Activated CD4-positive, alpha-beta T cell treated with anti-CD3 and anti-CD28 coated beads for 36 hours (primary cell): ENCODE data around the gene ZNF341. TPM values are rescaled to one million over a fixed set of nuclear protein-coding genes. Genes with fewer than 3 reads are reported as not detected.

Source experiments
- ATAC-seq: fragments of 200-7000 bp; cut with Tn5 transposase; one replicate; pipeline ENCODE4 v1.10.0; 2021; ENCODE audit warnings: mild to moderate bottlenecking, moderate library complexity
- CTCF ChIA-PET: fragments of 350-600 bp; sonication (Branson Sonifier 250); formaldehyde crosslinking; loops from one replicate; lab custom pipeline; 2021; ENCODE audit warnings: antibody characterized with exemption; lab: Charles Lee
- POLR2A ChIA-PET: fragments of 350-600 bp; sonication (Branson Sonifier 250); formaldehyde crosslinking; loops from one replicate; lab custom pipeline; 2021; ENCODE audit warnings: antibody characterized with exemption, inconsistent platforms; lab: Charles Lee
- DNase-seq: peaks from one replicate; pipeline ENCODE4 v3.0.0-alpha.2; 2020
- H3K27ac Mint-ChIP-seq: one replicate; pipeline ENCODE4 v1.8.0; 2021; ENCODE audit warnings: mixed read lengths
- H3K27me3 Mint-ChIP-seq: one replicate; pipeline ENCODE4 v1.8.0; 2021; ENCODE audit warnings: mixed read lengths
- H3K36me3 Mint-ChIP-seq: one replicate; pipeline ENCODE4 v1.8.0; 2021; ENCODE audit warnings: low read depth, mixed read lengths
- H3K4me1 Mint-ChIP-seq: one replicate; pipeline ENCODE4 v1.8.0; 2021; ENCODE audit warnings: mixed read lengths
- H3K4me3 Mint-ChIP-seq: one replicate; pipeline ENCODE4 v1.8.0; 2021; ENCODE audit warnings: mild to moderate bottlenecking, moderate library complexity, mixed read lengths
- H3K9me3 Mint-ChIP-seq: one replicate; pipeline ENCODE4 v1.8.0; 2021; ENCODE audit warnings: low read depth, mixed read lengths
- intact Hi-C, 2 experiments: fragments of 100-400 bp; cut with DNase I in 1 of 2; cut with micrococcal nuclease in 1 of 2; formaldehyde crosslinking; loops; one replicate each; pipeline versions ENCODE4 v1.14.2 to v1.15.1; 2022 to 2024; cut with DNase I, micrococcal nuclease
- total RNA-seq, 2 experiments: library from RNA; stranded (reverse); gene quantifications; one replicate each; pipeline ENCODE4 v1.2.3, GENCODE V29; 2021

Gene ZNF341
- total RNA-seq, 2 experiments from 2014 or later = 4.3 to 6.1 TPM

- H3K4me1 Mint-ChIP-seq = peaks cover 21% of the 10 kb centered on the region
- ChIA-PET POLR2A (interaction anchor here (1.9 kb wide), 1 partner anchor 11 kb away, joined by 13 read pairs; the partner anchor contains the start of gene PXMP4), CTCF (interaction anchor here (0.7 to 1.4 kb wide), 3 partner anchors 26 to 265 kb away, joined by 3 to 5 read pairs (median 5); no protein-coding TSS in a partner anchor)
- DNase-seq (no peak), ATAC-seq (no peak)
- peaks cover 1% of the 10 kb centered on the region for H3K9me3 Mint-ChIP-seq
- no peaks in the 10 kb centered on the region for H3K27me3 Mint-ChIP-seq
- H3K4me3 Mint-ChIP-seq = peak overlapping the region; percentile 75
- intact Hi-C loops = loop anchor here (1.0 to 5.0 kb wide), 7 partner anchors 44 to 914 kb away; partner anchors contain the start of genes ACTL10 (in 1 of the 2), E2F1 (in 1 of the 2), MAPRE1 (in 1 of the 2) and SNTA1 (in 1 of the 2)
- peaks cover 5% of the 10 kb centered on the region for H3K36me3 Mint-ChIP-seq
- H3K27ac Mint-ChIP-seq = peak overlapping the region; percentile 86
Observed at GRCh38 chr20:33730946-33731692, 677 bp upstream of the ZNF341 start.

- peaks cover 9% of the 10 kb centered on the region for H3K9me3 Mint-ChIP-seq
- DNase-seq (peak; percentile 87), ATAC-seq (peak; percentile 69)
- H3K4me3 Mint-ChIP-seq = peak overlapping the region; percentile 75
- intact Hi-C loops = loop anchor here (1.0 to 5.0 kb wide), 15 partner anchors 12 to 915 kb away; partner anchors contain the start of genes E2F1 (in 2 of the 2), PXMP4 (in 2 of the 2), SNTA1 (in 2 of the 2) and ACTL10 (in 1 of the 2)
- CTCF ChIA-PET = interaction anchor here (0.7 to 1.8 kb wide), 9 partner anchors 12 to 362 kb away, joined by 3 to 8 read pairs (median 3); partner anchors contain the start of gene PXMP4
- peaks cover 21% of the 10 kb centered on the region for H3K4me1 Mint-ChIP-seq
- POLR2A ChIA-PET = interaction anchor here (0.5 to 1.9 kb wide), 5 partner anchors 12 to 133 kb away, joined by 3 to 13 read pairs (median 4); partner anchors contain the start of gene PXMP4
- peaks cover 12% of the 10 kb centered on the region for H3K36me3 Mint-ChIP-seq
- no peaks in the 10 kb centered on the region for H3K27me3 Mint-ChIP-seq
- peak overlapping the region; percentile 71 for H3K27ac Mint-ChIP-seq
Observed at GRCh38 chr20:33732166-33732970, 572 bp downstream of the ZNF341 start.

- Mint-ChIP-seq H3K36me3 (peaks cover 16% of the 10 kb centered on the region), H3K4me3 (peak overlapping the region; percentile 75), H3K4me1 (peaks cover 21% of the 10 kb centered on the region), H3K27ac (peak overlapping the region; percentile 2), H3K27me3 (no peaks in the 10 kb centered on the region), H3K9me3 (peaks cover 9% of the 10 kb centered on the region)
- CTCF ChIA-PET = interaction anchor here (0.7 to 1.8 kb wide), 3 partner anchors 14 to 53 kb away, joined by 3 to 8 read pairs (median 5); partner anchors contain the start of gene PXMP4
- intact Hi-C loops = loop anchor here (2.0 to 5.0 kb wide), 6 partner anchors 47 to 917 kb away; partner anchors contain the start of genes ACTL10 (in 1 of the 2), E2F1 (in 1 of the 2), MAPRE1 (in 1 of the 2) and SNTA1 (in 1 of the 2)
- DNase-seq (no peak), ATAC-seq (no peak)
- POLR2A ChIA-PET = interaction anchor here (0.7 kb wide), 1 partner anchor 13 kb away, joined by 7 read pairs; no protein-coding TSS in a partner anchor
Observed at GRCh38 chr20:33733654-33734576, 2.1 kb downstream of the ZNF341 start.

DNA sequence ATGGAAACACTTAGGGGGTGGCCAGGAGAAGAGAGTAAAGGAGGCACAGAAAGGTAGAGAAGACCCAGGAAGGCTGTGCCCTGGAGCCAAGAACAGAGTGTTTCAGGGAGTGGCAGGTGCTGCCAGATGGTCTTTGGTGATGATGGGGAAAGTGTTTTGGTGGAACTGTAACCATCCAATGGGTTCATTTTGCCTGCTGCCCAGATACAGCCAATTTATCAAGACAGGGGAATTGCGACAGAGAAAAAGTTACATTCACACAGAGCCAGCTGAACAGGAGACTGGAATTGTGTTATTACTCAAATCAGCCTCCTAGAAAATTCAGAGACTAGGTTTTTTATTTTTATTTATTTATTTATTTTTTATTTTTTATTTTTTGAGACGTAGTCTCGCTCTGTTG is 5.2 kb downstream of the ZNF341 start:
- POLR2A ChIA-PET = interaction anchor here (1.0 kb wide), 1 partner anchor 52 kb away, joined by 3 read pairs; no protein-coding TSS in a partner anchor
- Mint-ChIP-seq H3K27me3 (no peaks in the 10 kb centered on the region), H3K27ac (no peak overlapping the region), H3K36me3 (peaks cover 18% of the 10 kb centered on the region), H3K4me3 (no peak overlapping the region), H3K4me1 (peaks cover 17% of the 10 kb centered on the region), H3K9me3 (peaks cover 9% of the 10 kb centered on the region)
- ATAC-seq = no peak
- no peak for DNase-seq
- CTCF ChIA-PET = interaction anchor here (0.6 kb wide), 1 partner anchor 645 kb away, joined by 3 read pairs; no protein-coding TSS in a partner anchor
- intact Hi-C loops = no loop called here

DNA sequence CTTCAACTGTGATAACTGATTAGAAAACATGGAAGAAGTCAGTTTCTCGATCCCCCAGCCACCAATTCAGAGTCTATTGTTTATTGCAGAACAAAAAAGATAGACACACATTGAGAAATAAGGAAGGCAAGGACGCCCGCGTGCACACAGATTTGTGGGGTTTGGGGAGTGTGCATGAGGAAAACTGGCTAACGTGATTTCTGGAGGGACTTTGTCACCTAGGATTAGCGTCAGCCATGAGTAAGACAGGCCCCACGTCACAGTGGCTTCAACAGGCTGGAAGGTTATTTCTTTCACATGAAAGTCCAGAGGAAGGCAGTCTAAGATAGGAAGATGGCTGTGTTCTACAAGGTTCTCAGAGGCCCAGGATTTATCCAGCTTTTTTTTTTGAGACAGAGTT is 7.7 kb downstream of the ZNF341 start:
- intact Hi-C loops = no loop called here
- ChIA-PET CTCF (interaction anchor here (0.6 to 1.0 kb wide), 2 partner anchors 21 to 1345 kb away, joined by 3 read pairs; no protein-coding TSS in a partner anchor), POLR2A (no interaction called here)
- H3K9me3 Mint-ChIP-seq = peaks cover 9% of the 10 kb centered on the region
- DNase-seq (no peak), ATAC-seq (no peak)
- no peak overlapping the region for H3K27ac Mint-ChIP-seq
- H3K27me3 Mint-ChIP-seq = no peaks in the 10 kb centered on the region
- peaks cover 18% of the 10 kb centered on the region for H3K36me3 Mint-ChIP-seq
- H3K4me1 Mint-ChIP-seq = no peaks in the 10 kb centered on the region
- no peak overlapping the region for H3K4me3 Mint-ChIP-seq

GRCh38 chr20:33740189-33740588 is 8.4 kb downstream of the ZNF341 start:
- DNase-seq (no peak), ATAC-seq (no peak)
- Mint-ChIP-seq H3K27ac (no peak overlapping the region), H3K4me3 (no peak overlapping the region), H3K27me3 (no peaks in the 10 kb centered on the region), H3K36me3 (peaks cover 18% of the 10 kb centered on the region), H3K4me1 (no peaks in the 10 kb centered on the region), H3K9me3 (peaks cover 9% of the 10 kb centered on the region)
- intact Hi-C loops = no loop called here
- ChIA-PET CTCF (interaction anchor here (1.0 kb wide), 1 partner anchor 20 kb away, joined by 3 read pairs; no protein-coding TSS in a partner anchor), POLR2A (no interaction called here)

- intact Hi-C loops = no loop called here
- Mint-ChIP-seq H3K4me3 (no peak overlapping the region), H3K36me3 (peaks cover 16% of the 10 kb centered on the region), H3K4me1 (no peaks in the 10 kb centered on the region), H3K9me3 (no peaks in the 10 kb centered on the region), H3K27ac (no peak overlapping the region), H3K27me3 (no peaks in the 10 kb centered on the region)
- POLR2A ChIA-PET = interaction anchor here (0.8 kb wide), 1 partner anchor 25 kb away, joined by 3 read pairs; no protein-coding TSS in a partner anchor
- CTCF ChIA-PET = no interaction called here
- ATAC-seq (no peak), DNase-seq (no peak)
Observed at GRCh38 chr20:33744181-33744580, 12.4 kb downstream of the ZNF341 start.

DNA sequence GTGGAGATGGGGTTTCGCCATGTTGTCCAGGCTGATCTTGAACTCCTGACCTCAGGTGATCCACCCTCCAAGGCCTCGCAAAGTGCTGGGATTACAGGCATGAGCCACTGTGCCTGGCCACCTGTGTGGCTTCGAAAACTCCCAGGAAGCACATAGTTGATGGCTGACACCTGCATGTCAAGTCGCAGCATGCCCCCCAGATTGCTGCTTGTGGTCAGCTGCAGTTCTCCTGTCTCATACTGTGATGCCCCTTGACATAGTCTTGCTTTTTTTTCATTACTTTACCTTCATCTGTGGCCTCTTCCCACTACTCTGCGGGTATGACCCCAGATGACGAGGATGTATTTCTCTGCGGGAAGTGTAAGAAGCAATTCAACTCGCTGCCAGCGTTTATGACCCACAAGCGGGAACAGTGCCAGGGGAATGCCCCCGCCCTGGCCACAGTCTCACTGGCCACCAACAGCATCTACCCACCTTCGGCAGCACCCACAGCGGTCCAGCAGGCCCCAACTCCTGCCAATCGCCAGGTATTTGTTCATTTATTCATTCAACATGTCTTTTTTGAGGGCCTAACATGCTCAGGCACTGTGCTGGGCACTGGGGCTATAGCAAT is 13.1 kb downstream of the ZNF341 start:
- no peaks in the 10 kb centered on the region for H3K27me3 Mint-ChIP-seq
- peaks cover 16% of the 10 kb centered on the region for H3K36me3 Mint-ChIP-seq
- H3K4me3 Mint-ChIP-seq = no peak overlapping the region
- no peaks in the 10 kb centered on the region for H3K9me3 Mint-ChIP-seq
- POLR2A ChIA-PET = no interaction called here
- no peak overlapping the region for H3K27ac Mint-ChIP-seq
- intact Hi-C loops = no loop called here
- ATAC-seq = no peak
- CTCF ChIA-PET = no interaction called here
- DNase-seq = no peak
- no peaks in the 10 kb centered on the region for H3K4me1 Mint-ChIP-seq

DNA sequence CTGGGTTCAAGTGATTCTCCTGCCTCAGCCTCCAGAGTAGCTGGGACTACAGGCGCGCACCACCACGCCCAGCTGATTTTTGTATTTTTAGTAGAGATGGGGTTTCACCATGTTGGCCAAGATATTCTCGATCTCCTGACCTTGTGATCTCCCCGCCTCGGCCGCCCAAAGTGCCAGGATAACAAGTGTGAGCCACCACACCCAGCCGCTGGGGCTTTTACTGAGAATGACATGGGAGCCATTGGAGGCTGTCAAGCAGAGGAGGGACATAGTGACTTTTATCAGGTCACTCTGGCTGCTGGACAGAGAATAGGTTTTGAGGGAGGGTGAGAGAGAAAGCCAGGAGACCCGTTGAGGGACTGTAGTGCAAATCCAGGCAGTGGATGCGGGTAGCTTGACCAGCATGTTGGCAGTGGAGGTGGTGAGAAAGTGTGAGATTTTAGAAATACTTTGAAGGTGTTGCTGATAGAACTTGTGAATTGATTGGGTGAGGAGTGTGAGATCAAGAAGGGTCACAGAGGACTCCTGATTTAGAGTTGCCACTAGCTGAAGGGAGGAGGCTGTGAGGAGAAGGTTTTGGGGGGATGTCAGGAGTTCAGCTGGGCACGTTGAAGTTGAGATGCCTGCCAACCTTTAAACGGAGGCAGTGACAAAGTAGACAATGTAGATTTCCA is 14.7 kb downstream of the ZNF341 start:
- Mint-ChIP-seq H3K27me3 (no peaks in the 10 kb centered on the region), H3K9me3 (no peaks in the 10 kb centered on the region), H3K4me3 (no peak overlapping the region), H3K36me3 (peaks cover 19% of the 10 kb centered on the region), H3K4me1 (no peaks in the 10 kb centered on the region), H3K27ac (no peak overlapping the region)
- POLR2A ChIA-PET = no interaction called here
- intact Hi-C loops = no loop called here
- ATAC-seq (no peak), DNase-seq (no peak)
- CTCF ChIA-PET = no interaction called here
